Fibroblast of lung (primary cell): ENCODE measurements around the gene DOCK3. TPM values are rescaled to one million over a fixed set of nuclear protein-coding genes. Genes with fewer than 3 reads are reported as not detected.
"Not testable (repeated sequence)": the region's sequence is repeated elsewhere in the genome, so short reads cannot be mapped to it uniquely, and the experiment has no call there.

Experiments used
- DNase-seq, 2 donors: peaks; one replicate each; pipeline versions ENCODE4 v3.0.0 to v3.0.0-alpha.2; 2010; ENCODE audit warnings: low read depth in 2 of 2
- H2AFZ ChIP-seq: 2 replicates; pipeline ENCODE4 v1.5.1; 2012; ENCODE audit warnings: low read length, control low read depth, inconsistent platforms
- H3K27ac ChIP-seq: 2 replicates; pipeline ENCODE4 v1.5.1; 2011; ENCODE audit warnings: low read length, control low read depth; ENCODE audit not compliant: insufficient read depth
- H3K27me3 ChIP-seq: 2 replicates; pipeline ENCODE4 v1.5.1; 2011; ENCODE audit warnings: mild to moderate bottlenecking, low read length; ENCODE audit not compliant: control insufficient read depth, insufficient read depth
- H3K36me3 ChIP-seq: 2 replicates; pipeline ENCODE4 v1.5.1; 2011; ENCODE audit warnings: low read length; ENCODE audit not compliant: control insufficient read depth, insufficient read depth
- H3K4me1 ChIP-seq: 2 replicates; pipeline ENCODE4 v1.5.1; 2011; ENCODE audit warnings: low read length; ENCODE audit not compliant: control insufficient read depth, insufficient read depth; ENCODE audit errors: extremely low read depth
- H3K4me2 ChIP-seq: 2 replicates; pipeline ENCODE4 v1.5.1; 2011; ENCODE audit warnings: low read length, control low read depth; ENCODE audit not compliant: insufficient read depth; ENCODE audit errors: extremely low read depth
- H3K4me3 ChIP-seq, 4 experiments: fragments of 200-600 bp in 1 of 4; sonication (generic) in 1 of 4; replicated peaks in 1 of 4; 2 replicates each; pipeline ENCODE4 v1.5.1; 2011 to 2016; ENCODE audit warnings: low read length in 4 of 4, low read depth in 3 of 4, mild to moderate bottlenecking in 3 of 4, control low read depth in 2 of 4, inconsistent platforms in 1 of 4, mixed read lengths in 1 of 4; ENCODE audit not compliant: insufficient read depth in 1 of 4; ENCODE audit errors: control extremely low read depth in 1 of 4
- H3K79me2 ChIP-seq: 2 replicates; pipeline ENCODE4 v1.5.1; 2012; ENCODE audit warnings: mild to moderate bottlenecking, low read length, inconsistent platforms; ENCODE audit not compliant: control insufficient read depth, insufficient read depth
- H3K9ac ChIP-seq: 2 replicates; pipeline ENCODE4 v1.5.1; 2011; ENCODE audit warnings: mild to moderate bottlenecking, low read length, control low read depth; ENCODE audit not compliant: insufficient read depth
- H3K9me3 ChIP-seq: 2 replicates; pipeline ENCODE4 v1.5.1; 2012; ENCODE audit warnings: low read depth, low read length; ENCODE audit not compliant: control insufficient read depth, insufficient read depth
- H4K20me1 ChIP-seq: 2 replicates; pipeline ENCODE4 v1.5.1; 2011; ENCODE audit warnings: low read length; ENCODE audit not compliant: control insufficient read depth, insufficient read depth; ENCODE audit errors: extremely low read depth
- EZH2 ChIP-seq: IDR thresholded peaks from 2 replicates; pipeline ENCODE4 v1.5.1; 2012; ENCODE audit warnings: low read length, control low read depth, mild to moderate bottlenecking; ENCODE audit errors: missing control alignments
- polyA plus RNA-seq, 2 donors: library from polyadenylated mRNA; depleted of rRNA in 1 of 2; stranded (reverse) in 1 of 2; unstranded in 1 of 2; fragments of >200 nt; gene quantifications; 2 replicates each; pipeline ENCODE4 v1.2.1, GENCODE V29; 2011 to 2012; ENCODE audit warnings: missing spikeins in 1 of 2
- total RNA-seq: library from RNA; depleted of rRNA; stranded (reverse); fragments of >200 nt; gene quantifications from 2 replicates; pipeline ENCODE4 v1.2.1, GENCODE V29; 2014
- TF ChIP-seq, protein P1 (sequence below), 2 donors: IDR thresholded peaks in 1 of 2; conservative IDR thresholded peaks in 1 of 2; 1 replicate in 1 of 2; 2 replicates in 1 of 2; pipeline ENCODE4 v1.5.1; 2011 to 2012; ENCODE audit warnings: low read length in 2 of 2, control low read depth in 1 of 2, inconsistent platforms in 1 of 2, low read depth in 1 of 2, mild to moderate bottlenecking in 1 of 2

DOCK3 gene
- total and polyA plus RNA-seq, 2 donors (not counting 1 experiment from before 2014, with no cell fraction given), result 0.07 to 0.17 TPM

GRCh38 chr3:51385621-51386091 lies 710.9 kb downstream of the DOCK3 start:
- Histone ChIP-seq H3K27me3 (no peaks in the 10 kb centered on the region), H4K20me1 (peaks cover 1% of the 10 kb centered on the region), H3K27ac (peak overlapping the region; percentile 67), H2AFZ (no peak overlapping the region), H3K79me2 (peaks cover 43% of the 10 kb centered on the region), H3K9me3 (no peaks in the 10 kb centered on the region), H3K36me3 (peaks cover 11% of the 10 kb centered on the region), H3K9ac (peak overlapping the region; percentile 80), H3K4me1 (peaks cover 20% of the 10 kb centered on the region), H3K4me3 (peak overlapping the region; percentile 59 to 97 (median 88)), H3K4me2 (peak overlapping the region; percentile 94)
- TF ChIP-seq, protein P1, sequence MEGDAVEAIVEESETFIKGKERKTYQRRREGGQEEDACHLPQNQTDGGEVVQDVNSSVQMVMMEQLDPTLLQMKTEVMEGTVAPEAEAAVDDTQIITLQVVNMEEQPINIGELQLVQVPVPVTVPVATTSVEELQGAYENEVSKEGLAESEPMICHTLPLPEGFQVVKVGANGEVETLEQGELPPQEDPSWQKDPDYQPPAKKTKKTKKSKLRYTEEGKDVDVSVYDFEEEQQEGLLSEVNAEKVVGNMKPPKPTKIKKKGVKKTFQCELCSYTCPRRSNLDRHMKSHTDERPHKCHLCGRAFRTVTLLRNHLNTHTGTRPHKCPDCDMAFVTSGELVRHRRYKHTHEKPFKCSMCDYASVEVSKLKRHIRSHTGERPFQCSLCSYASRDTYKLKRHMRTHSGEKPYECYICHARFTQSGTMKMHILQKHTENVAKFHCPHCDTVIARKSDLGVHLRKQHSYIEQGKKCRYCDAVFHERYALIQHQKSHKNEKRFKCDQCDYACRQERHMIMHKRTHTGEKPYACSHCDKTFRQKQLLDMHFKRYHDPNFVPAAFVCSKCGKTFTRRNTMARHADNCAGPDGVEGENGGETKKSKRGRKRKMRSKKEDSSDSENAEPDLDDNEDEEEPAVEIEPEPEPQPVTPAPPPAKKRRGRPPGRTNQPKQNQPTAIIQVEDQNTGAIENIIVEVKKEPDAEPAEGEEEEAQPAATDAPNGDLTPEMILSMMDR (conservative IDR thresholded peaks at IDR 0.05 in 1 of 2, IDR thresholded peaks at IDR 0.05 in 1 of 2; ENCODE audit: low read depth in 1 of 2, low read length in 2 of 2), result no peak
- no peak for TF ChIP-seq EZH2
- no peak for DNase-seq

GRCh38 chr3:51386159-51386851 lies 711.6 kb downstream of the DOCK3 start:
- peaks cover 43% of the 10 kb centered on the region for H3K79me2 ChIP-seq
- peak overlapping the region; percentile 67 for H3K27ac ChIP-seq
- no peaks in the 10 kb centered on the region for H3K9me3 ChIP-seq
- DNase-seq, result no peak
- H3K4me3 ChIP-seq, result peak overlapping the region; percentile 59 to 97 (median 88)
- H3K4me1 ChIP-seq, result peaks cover 21% of the 10 kb centered on the region
- peak overlapping the region; percentile 80 for H3K9ac ChIP-seq
- H2AFZ ChIP-seq, result no peak overlapping the region
- TF ChIP-seq EZH2, result no peak
- TF ChIP-seq, protein P1 (conservative IDR thresholded peaks at IDR 0.05 in 1 of 2, IDR thresholded peaks at IDR 0.05 in 1 of 2; ENCODE audit: low read depth in 1 of 2, low read length in 2 of 2), result no peak
- H3K27me3 ChIP-seq, result no peaks in the 10 kb centered on the region
- H3K4me2 ChIP-seq, result peak overlapping the region; percentile 94
- H3K36me3 ChIP-seq, result peaks cover 11% of the 10 kb centered on the region
- H4K20me1 ChIP-seq, result peaks cover 1% of the 10 kb centered on the region

DNA sequence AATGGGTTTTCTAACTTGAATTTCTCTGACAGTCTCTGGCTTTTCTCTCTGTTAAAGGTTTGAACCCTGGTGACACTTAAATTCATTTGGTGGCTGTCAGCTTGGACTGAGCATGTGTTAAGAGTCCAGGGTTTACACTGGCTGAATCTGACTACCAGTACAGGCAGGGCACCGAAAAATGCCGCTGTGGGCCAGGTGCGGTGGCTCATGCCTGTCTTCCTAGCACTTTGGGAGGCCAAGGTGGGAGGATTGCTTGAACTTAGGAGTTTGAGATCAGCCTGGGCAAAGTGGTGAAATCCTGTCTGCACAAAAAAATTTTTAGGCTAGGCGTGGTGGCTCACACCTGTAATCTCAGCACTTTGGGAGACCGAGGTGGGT lies 712.1 kb downstream of the DOCK3 start:
- H3K4me1 ChIP-seq, result peaks cover 21% of the 10 kb centered on the region
- H3K4me2 ChIP-seq, result peak overlapping the region; percentile 94
- H2AFZ ChIP-seq, result no peak overlapping the region
- H4K20me1 ChIP-seq, result peaks cover 1% of the 10 kb centered on the region
- no peaks in the 10 kb centered on the region for H3K27me3 ChIP-seq
- peaks cover 11% of the 10 kb centered on the region for H3K36me3 ChIP-seq
- H3K27ac ChIP-seq, result peak overlapping the region; percentile 40
- DNase-seq, result no peak
- TF ChIP-seq EZH2, result no peak
- TF ChIP-seq, protein P1 (conservative IDR thresholded peaks at IDR 0.05 in 1 of 2, IDR thresholded peaks at IDR 0.05 in 1 of 2; ENCODE audit: low read depth in 1 of 2, low read length in 2 of 2), result no peak
- H3K4me3 ChIP-seq, result peak overlapping the region; percentile 59 to 97 (median 88)
- H3K79me2 ChIP-seq, result peaks cover 46% of the 10 kb centered on the region
- H3K9ac ChIP-seq, result peak overlapping the region; percentile 8
- no peaks in the 10 kb centered on the region for H3K9me3 ChIP-seq

DNA sequence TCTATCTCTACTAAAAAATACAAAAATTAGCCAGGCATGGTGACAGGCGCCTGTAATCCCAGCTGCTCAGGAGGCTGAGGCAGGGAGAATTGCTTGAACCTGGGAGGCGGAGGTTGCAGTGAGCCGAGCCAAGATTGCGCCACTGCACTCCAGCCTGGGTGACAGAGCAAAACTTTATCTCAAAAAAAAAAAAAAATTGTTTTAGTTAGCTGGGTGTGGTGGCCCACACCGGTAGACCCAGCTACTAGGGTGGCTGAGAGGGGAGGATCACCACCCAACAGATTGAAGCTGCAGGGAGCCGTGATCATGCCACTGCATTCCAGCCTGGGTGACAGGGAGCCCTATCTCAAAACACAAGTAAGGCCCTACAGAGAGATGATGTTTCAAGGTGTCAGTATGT lies 712.6 kb downstream of the DOCK3 start:
- Histone ChIP-seq H3K4me1 (peaks cover 21% of the 10 kb centered on the region), H3K4me3 (peak overlapping the region in 2 of 4 experiments; percentile 39 to 80), H3K79me2 (peaks cover 50% of the 10 kb centered on the region), H3K36me3 (peaks cover 12% of the 10 kb centered on the region), H3K4me2 (peak overlapping the region; percentile 62)
- not testable (repeated sequence) for H3K9ac ChIP-seq, H4K20me1 ChIP-seq, H3K27ac ChIP-seq, H2AFZ ChIP-seq, DNase-seq, H3K9me3 ChIP-seq, H3K27me3 ChIP-seq
